Endothelial cell (in vitro differentiated cells): ENCODE measurements around the gene C5AR2. TPM values are rescaled to one million over a fixed set of nuclear protein-coding genes. Genes with fewer than 3 reads are reported as not detected.

Source experiments
- DNase-seq: peaks from one replicate; pipeline ENCODE4 v3.0.0; 2021; ENCODE audit warnings: low spot score
- H3K27ac Mint-ChIP-seq: one replicate; pipeline ENCODE4 v1.8.0; 2021; ENCODE audit warnings: mixed read lengths, inconsistent platforms; ENCODE audit not compliant: unreplicated experiment
- H3K27me3 Mint-ChIP-seq: one replicate; pipeline ENCODE4 v1.8.0; 2021; ENCODE audit warnings: mild to moderate bottlenecking, moderate library complexity, mixed read lengths, inconsistent platforms; ENCODE audit not compliant: unreplicated experiment
- H3K36me3 Mint-ChIP-seq: one replicate; pipeline ENCODE4 v1.8.0; 2021; ENCODE audit warnings: mild to moderate bottlenecking, low read depth, mixed read lengths, inconsistent platforms; ENCODE audit not compliant: unreplicated experiment
- H3K4me1 Mint-ChIP-seq: one replicate; pipeline ENCODE4 v1.8.0; 2021; ENCODE audit warnings: mild to moderate bottlenecking, mixed read lengths, inconsistent platforms; ENCODE audit not compliant: unreplicated experiment
- H3K4me3 Mint-ChIP-seq: one replicate; pipeline ENCODE4 v1.8.0; 2021; ENCODE audit warnings: mild to moderate bottlenecking, mixed read lengths, inconsistent platforms; ENCODE audit not compliant: unreplicated experiment
- H3K9me3 Mint-ChIP-seq: one replicate; pipeline ENCODE4 v1.8.0; 2021; ENCODE audit warnings: mixed read lengths, inconsistent platforms; ENCODE audit not compliant: unreplicated experiment
- CTCF ChIP-seq: fragments of 200-600 bp; sonication (generic); IDR thresholded peaks from one replicate; pipeline ENCODE4 v1.5.0; 2021; ENCODE audit warnings: antibody characterized with exemption; ENCODE audit not compliant: unreplicated experiment
- total RNA-seq: library from RNA; stranded (reverse); fragmentation: NEBNext Ultra II Directional; extraction: Animal tissue kit (Norgen Biotek cat#: 25700); gene quantifications from one replicate; pipeline ENCODE4 v1.2.1, GENCODE V29; 2021; ENCODE audit not compliant: unreplicated experiment

The C5AR2 gene
- total RNA-seq, 1 donor from 2014 or later: 0.59 TPM

- peaks cover 6% of the 10 kb centered on the region for H3K27me3 Mint-ChIP-seq
- H3K4me1 Mint-ChIP-seq: no peaks in the 10 kb centered on the region
- TF ChIP-seq CTCF: no peak
- DNase-seq: no peak
- no peaks in the 10 kb centered on the region for H3K9me3 Mint-ChIP-seq
- no peaks in the 10 kb centered on the region for H3K36me3 Mint-ChIP-seq
- no peak within 1 kb of the TSS for H3K27ac Mint-ChIP-seq
- no peak within 1 kb of the TSS for H3K4me3 Mint-ChIP-seq
Measured at GRCh38 chr19:47309608-47310007, 22.4 kb upstream of the C5AR2 start, which contains the start of gene C5AR1. Gene C5AR1 (plus strand): TSS chr19:47309861. CDS start chr19:47309896, 35 bp downstream.

GRCh38 chr19:47310323-47310722 lies 21.7 kb upstream of the C5AR2 start:
- Mint-ChIP-seq H3K9me3 (no peaks in the 10 kb centered on the region), H3K36me3 (no peaks in the 10 kb centered on the region), H3K27me3 (peaks cover 6% of the 10 kb centered on the region), H3K4me3 (no peak overlapping the region), H3K27ac (no peak overlapping the region), H3K4me1 (no peaks in the 10 kb centered on the region)
- no peak for DNase-seq
- no peak for TF ChIP-seq CTCF

GRCh38 chr19:47310819-47311218 lies 21.2 kb upstream of the C5AR2 start:
- H3K27me3 Mint-ChIP-seq: peaks cover 6% of the 10 kb centered on the region
- TF ChIP-seq CTCF: no peak
- DNase-seq: no peak
- H3K4me3 Mint-ChIP-seq: no peak overlapping the region
- no peak overlapping the region for H3K27ac Mint-ChIP-seq
- H3K4me1 Mint-ChIP-seq: no peaks in the 10 kb centered on the region
- H3K36me3 Mint-ChIP-seq: no peaks in the 10 kb centered on the region
- H3K9me3 Mint-ChIP-seq: no peaks in the 10 kb centered on the region

- Mint-ChIP-seq H3K4me3 (no peak overlapping the region), H3K36me3 (no peaks in the 10 kb centered on the region), H3K4me1 (no peaks in the 10 kb centered on the region), H3K27ac (no peak overlapping the region), H3K9me3 (no peaks in the 10 kb centered on the region), H3K27me3 (peaks cover 3% of the 10 kb centered on the region)
- no peak for TF ChIP-seq CTCF
- DNase-seq: no peak
Measured at GRCh38 chr19:47312366-47313006, 19.5 kb upstream of the C5AR2 start.

- no peak overlapping the region for H3K4me3 Mint-ChIP-seq
- no peaks in the 10 kb centered on the region for H3K36me3 Mint-ChIP-seq
- DNase-seq: no peak
- no peaks in the 10 kb centered on the region for H3K9me3 Mint-ChIP-seq
- H3K27ac Mint-ChIP-seq: no peak overlapping the region
- no peak for TF ChIP-seq CTCF
- H3K4me1 Mint-ChIP-seq: no peaks in the 10 kb centered on the region
- peaks cover 3% of the 10 kb centered on the region for H3K27me3 Mint-ChIP-seq
Measured at GRCh38 chr19:47313754-47314295, 18.1 kb upstream of the C5AR2 start.
